Measurements from ENCODE around the gene ZNF280C. TPM values are rescaled to one million over a fixed set of nuclear protein-coding genes. Genes with fewer than 3 reads are reported as not detected.

ZNF280C gene
- total RNA-seq, 2 experiments from 2014 or later, result 5.7 to 10.8 TPM

DNA sequence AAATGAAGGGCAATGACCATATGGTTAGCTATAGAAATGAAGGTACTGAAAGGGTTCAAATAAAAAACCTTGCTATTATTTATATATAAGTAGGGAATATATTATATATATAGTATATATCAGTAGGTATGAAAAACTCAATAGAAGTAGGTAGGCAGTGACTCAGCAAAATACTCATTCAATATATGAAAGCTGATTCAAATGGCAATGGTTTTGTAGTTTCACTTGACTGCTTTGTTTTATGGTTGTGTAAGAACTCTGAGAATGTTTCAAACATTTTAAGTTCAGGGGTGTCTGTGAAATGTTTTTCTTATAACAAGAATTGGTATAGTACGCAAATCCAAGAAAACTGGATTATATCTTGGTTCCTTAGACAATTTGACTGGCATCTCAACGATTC lies 4.1 kb downstream of the ZNF280C start:
- H3K4me3 ChIP-seq (ENCODE audit: low read depth, low read length, poor library complexity, severe bottlenecking), result no peak overlapping the region
- no peak overlapping the region for H3K4me2 ChIP-seq (ENCODE audit: low read length)
- no peaks in the 10 kb centered on the region for H3K9me2 ChIP-seq (ENCODE audit: insufficient read depth, low read length)
- H3K4me1 ChIP-seq (ENCODE audit: insufficient read depth, low read length, poor library complexity, severe bottlenecking), result peaks cover 26% of the 10 kb centered on the region
- TF ChIP-seq, protein P1, sequence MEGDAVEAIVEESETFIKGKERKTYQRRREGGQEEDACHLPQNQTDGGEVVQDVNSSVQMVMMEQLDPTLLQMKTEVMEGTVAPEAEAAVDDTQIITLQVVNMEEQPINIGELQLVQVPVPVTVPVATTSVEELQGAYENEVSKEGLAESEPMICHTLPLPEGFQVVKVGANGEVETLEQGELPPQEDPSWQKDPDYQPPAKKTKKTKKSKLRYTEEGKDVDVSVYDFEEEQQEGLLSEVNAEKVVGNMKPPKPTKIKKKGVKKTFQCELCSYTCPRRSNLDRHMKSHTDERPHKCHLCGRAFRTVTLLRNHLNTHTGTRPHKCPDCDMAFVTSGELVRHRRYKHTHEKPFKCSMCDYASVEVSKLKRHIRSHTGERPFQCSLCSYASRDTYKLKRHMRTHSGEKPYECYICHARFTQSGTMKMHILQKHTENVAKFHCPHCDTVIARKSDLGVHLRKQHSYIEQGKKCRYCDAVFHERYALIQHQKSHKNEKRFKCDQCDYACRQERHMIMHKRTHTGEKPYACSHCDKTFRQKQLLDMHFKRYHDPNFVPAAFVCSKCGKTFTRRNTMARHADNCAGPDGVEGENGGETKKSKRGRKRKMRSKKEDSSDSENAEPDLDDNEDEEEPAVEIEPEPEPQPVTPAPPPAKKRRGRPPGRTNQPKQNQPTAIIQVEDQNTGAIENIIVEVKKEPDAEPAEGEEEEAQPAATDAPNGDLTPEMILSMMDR (conservative IDR thresholded peaks at IDR 0.05; ENCODE audit: low read length), result no peak
- TF ChIP-seq EZH2phosphoT487 (IDR thresholded peaks at IDR 0.05; ENCODE audit: borderline replicate concordance, low read depth, low read length), result no peak
- ChIA-PET POLR2A (interaction anchor here (1.0 to 1.1 kb wide), 3 partner anchors 10 to 156 kb away, joined by 3 to 5 read pairs (median 3); no protein-coding TSS in a partner anchor), CTCF (ENCODE audit: unreplicated experiment) (no interaction called here)
- intact Hi-C loops (cut with micrococcal nuclease; ENCODE audit: unreplicated experiment), result loop anchor here (10.0 kb wide), 1 partner anchor 140 kb away; the partner anchor contains the start of gene RBMX2
- H3K27ac ChIP-seq (ENCODE audit: low read depth, low read length, poor library complexity, severe bottlenecking), result no peak overlapping the region
- no TSS peak for BruUV-seq (replicated peaks)
- H3K36me3 ChIP-seq (ENCODE audit: insufficient read depth, low read length), result peaks cover 7% of the 10 kb centered on the region
- no peaks in the 10 kb centered on the region; the same call in 1 of the 2 replicates for H4K20me1 ChIP-seq (ENCODE audit: insufficient read depth, low read length)
- peaks cover 7% of the 10 kb centered on the region; the same call in 1 of the 2 replicates for H3K9me3 ChIP-seq (ENCODE audit: low read length)
- DNase-seq (ENCODE audit: low spot score), result no peak
- peaks cover 63% of the 10 kb centered on the region for H3K79me2 ChIP-seq (ENCODE audit: insufficient read depth, low read depth, low read length)
- H2AFZ ChIP-seq (ENCODE audit: low read length), result no peak overlapping the region

DNA sequence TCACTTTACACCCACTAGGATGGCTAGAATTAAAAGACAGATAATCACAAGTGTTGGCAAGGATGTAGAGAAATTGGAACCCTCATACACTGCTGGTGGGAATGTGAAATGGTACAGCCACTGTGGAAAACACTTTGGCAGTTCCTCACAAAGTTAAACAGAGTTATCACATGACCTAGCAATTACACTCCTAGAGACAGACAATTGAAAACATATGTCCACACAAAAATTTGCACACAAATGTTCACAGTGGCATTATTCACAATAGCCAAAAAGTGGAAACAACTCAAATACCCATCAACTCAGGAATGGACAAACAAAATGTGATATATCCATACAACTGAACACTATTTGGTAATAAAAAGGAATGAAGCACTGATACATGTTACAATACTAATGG lies 5.7 kb downstream of the ZNF280C start:
- H3K79me2 ChIP-seq (ENCODE audit: insufficient read depth, low read depth, low read length), result peaks cover 60% of the 10 kb centered on the region
- no peaks in the 10 kb centered on the region for H3K9me2 ChIP-seq (ENCODE audit: insufficient read depth, low read length)
- CTCF ChIA-PET (ENCODE audit: unreplicated experiment), result no interaction called here
- no peak overlapping the region for H3K4me2 ChIP-seq (ENCODE audit: low read length)
- DNase-seq (ENCODE audit: low spot score), result no peak
- H3K4me1 ChIP-seq (ENCODE audit: insufficient read depth, low read length, poor library complexity, severe bottlenecking), result peaks cover 23% of the 10 kb centered on the region
- peaks cover 16% of the 10 kb centered on the region for H3K36me3 ChIP-seq (ENCODE audit: insufficient read depth, low read length)
- H2AFZ ChIP-seq (ENCODE audit: low read length), result no peak overlapping the region
- H3K9me3 ChIP-seq (ENCODE audit: low read length), result no peaks in the 10 kb centered on the region
- TF ChIP-seq, protein P1 (conservative IDR thresholded peaks at IDR 0.05; ENCODE audit: low read length), result no peak
- no peak for TF ChIP-seq EZH2phosphoT487 (IDR thresholded peaks at IDR 0.05; ENCODE audit: borderline replicate concordance, low read depth, low read length)
- no peak overlapping the region for H3K27ac ChIP-seq (ENCODE audit: low read depth, low read length, poor library complexity, severe bottlenecking)
- no peak overlapping the region for H3K4me3 ChIP-seq (ENCODE audit: low read depth, low read length, poor library complexity, severe bottlenecking)
- POLR2A ChIA-PET, result no interaction called here
- H4K20me1 ChIP-seq (ENCODE audit: insufficient read depth, low read length), result no peaks in the 10 kb centered on the region; the same call in 1 of the 2 replicates
- no TSS peak for BruUV-seq (replicated peaks)
- intact Hi-C loops (cut with micrococcal nuclease; ENCODE audit: unreplicated experiment), result loop anchor here (10.0 kb wide), 1 partner anchor 142 kb away; the partner anchor contains the start of gene RBMX2

DNA sequence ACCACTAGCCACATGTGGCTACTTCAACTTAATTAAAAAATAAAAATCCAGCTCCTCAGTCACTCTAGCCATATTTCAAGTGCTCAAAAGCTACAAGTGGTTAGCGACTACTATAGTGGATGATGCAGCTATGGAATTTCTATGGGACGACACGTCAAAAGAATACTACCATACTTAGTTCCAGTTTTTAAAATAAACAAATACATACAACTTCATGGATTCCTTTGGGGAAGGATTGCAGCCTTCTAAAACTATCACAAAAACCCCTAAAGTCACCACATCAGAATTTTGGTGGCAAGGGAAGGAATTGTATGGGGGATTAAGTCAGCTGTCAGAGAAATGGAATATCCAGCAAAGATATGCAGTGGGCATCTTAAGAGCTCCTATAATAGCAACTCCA lies 6.5 kb downstream of the ZNF280C start:
- ChIA-PET POLR2A (no interaction called here), CTCF (ENCODE audit: unreplicated experiment) (no interaction called here)
- Histone ChIP-seq H3K4me3 (ENCODE audit: low read depth, low read length, poor library complexity, severe bottlenecking) (no peak overlapping the region), H3K27ac (ENCODE audit: low read depth, low read length, poor library complexity, severe bottlenecking) (no peak overlapping the region), H3K4me1 (ENCODE audit: insufficient read depth, low read length, poor library complexity, severe bottlenecking) (peaks cover 23% of the 10 kb centered on the region), H2AFZ (ENCODE audit: low read length) (no peak overlapping the region), H4K20me1 (ENCODE audit: insufficient read depth, low read length) (no peaks in the 10 kb centered on the region), H3K9me3 (ENCODE audit: low read length) (no peaks in the 10 kb centered on the region), H3K4me2 (ENCODE audit: low read length) (no peak overlapping the region), H3K79me2 (ENCODE audit: insufficient read depth, low read depth, low read length) (peaks cover 52% of the 10 kb centered on the region), H3K36me3 (ENCODE audit: insufficient read depth, low read length) (peaks cover 21% of the 10 kb centered on the region), H3K9me2 (ENCODE audit: insufficient read depth, low read length) (no peaks in the 10 kb centered on the region)
- DNase-seq (ENCODE audit: low spot score), result no peak
- TF ChIP-seq, protein P1 (conservative IDR thresholded peaks at IDR 0.05; ENCODE audit: low read length), result no peak
- TF ChIP-seq EZH2phosphoT487 (IDR thresholded peaks at IDR 0.05; ENCODE audit: borderline replicate concordance, low read depth, low read length), result no peak
- BruUV-seq (replicated peaks), result no TSS peak
- intact Hi-C loops (cut with micrococcal nuclease; ENCODE audit: unreplicated experiment), result loop anchor here (10.0 kb wide), 1 partner anchor 143 kb away; the partner anchor contains the start of gene RBMX2

All from OCI-LY7 (cell line).